DND-41 (cell line): Measurements from ENCODE around the gene ZNF492.

ENCODE experiments used
- EZH2 ChIP-seq: IDR thresholded peaks from 3 replicates; pipeline ENCODE4 v1.6.1; 2012; ENCODE audit warnings: borderline replicate concordance, low read depth, mild to moderate bottlenecking, moderate library complexity, low read length, inconsistent platforms; ENCODE audit not compliant: severe bottlenecking
- TF ChIP-seq, protein P1 (sequence below): IDR thresholded peaks from 2 replicates; pipeline ENCODE4 v1.5.1; 2012; ENCODE audit warnings: borderline replicate concordance, low read length, moderate library complexity, mild to moderate bottlenecking; ENCODE audit not compliant: poor library complexity, severe bottlenecking; ENCODE audit errors: extremely low read depth

DNA sequence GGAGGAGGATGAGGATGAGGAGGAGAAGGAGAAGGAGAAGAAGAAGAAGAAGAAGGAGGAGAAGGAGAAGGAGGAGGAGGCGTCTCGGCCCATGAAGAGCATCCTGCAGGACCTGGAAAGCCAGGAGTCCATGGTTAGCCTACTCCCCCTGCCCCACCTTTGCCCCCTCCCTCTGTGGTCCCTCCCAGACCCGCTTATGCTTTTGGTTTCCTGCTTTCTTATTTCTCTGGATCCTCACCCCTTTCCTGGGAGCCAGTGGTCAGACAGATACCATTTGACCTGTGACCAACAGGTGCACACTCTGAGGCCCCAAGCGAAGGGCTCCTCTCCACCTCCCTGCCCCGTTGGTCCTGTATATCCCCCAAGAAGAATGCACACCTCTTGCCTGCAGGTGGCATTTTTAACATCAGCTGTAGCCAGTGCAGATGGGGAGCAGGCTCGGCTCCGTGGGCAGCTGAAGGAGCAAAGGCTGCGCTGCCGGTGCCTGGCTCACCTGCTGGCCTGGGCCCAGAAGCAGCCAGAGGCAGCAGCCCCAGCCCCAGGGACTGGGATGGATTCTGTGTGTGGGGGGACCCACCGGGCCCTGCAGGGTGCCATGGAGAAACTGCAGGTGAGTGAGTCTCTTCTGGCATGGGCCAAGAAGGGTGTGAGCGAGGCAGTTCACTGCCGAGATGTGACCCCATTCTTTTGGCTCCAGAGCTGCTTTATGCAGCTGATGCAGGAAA lies 32.1 kb upstream of the ZNF492 start:
- TF ChIP-seq, protein P1, sequence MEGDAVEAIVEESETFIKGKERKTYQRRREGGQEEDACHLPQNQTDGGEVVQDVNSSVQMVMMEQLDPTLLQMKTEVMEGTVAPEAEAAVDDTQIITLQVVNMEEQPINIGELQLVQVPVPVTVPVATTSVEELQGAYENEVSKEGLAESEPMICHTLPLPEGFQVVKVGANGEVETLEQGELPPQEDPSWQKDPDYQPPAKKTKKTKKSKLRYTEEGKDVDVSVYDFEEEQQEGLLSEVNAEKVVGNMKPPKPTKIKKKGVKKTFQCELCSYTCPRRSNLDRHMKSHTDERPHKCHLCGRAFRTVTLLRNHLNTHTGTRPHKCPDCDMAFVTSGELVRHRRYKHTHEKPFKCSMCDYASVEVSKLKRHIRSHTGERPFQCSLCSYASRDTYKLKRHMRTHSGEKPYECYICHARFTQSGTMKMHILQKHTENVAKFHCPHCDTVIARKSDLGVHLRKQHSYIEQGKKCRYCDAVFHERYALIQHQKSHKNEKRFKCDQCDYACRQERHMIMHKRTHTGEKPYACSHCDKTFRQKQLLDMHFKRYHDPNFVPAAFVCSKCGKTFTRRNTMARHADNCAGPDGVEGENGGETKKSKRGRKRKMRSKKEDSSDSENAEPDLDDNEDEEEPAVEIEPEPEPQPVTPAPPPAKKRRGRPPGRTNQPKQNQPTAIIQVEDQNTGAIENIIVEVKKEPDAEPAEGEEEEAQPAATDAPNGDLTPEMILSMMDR: no peak
- no peak for TF ChIP-seq EZH2
